ENCODE results near the gene VPS54. TPM values are rescaled to one million over a fixed set of nuclear protein-coding genes. Genes with fewer than 3 reads are reported as not detected.

Gene VPS54
- total and polyA plus RNA-seq, 9 of the 15 experiments (the other 6 are each of a cell fraction or from before 2014, with no cell fraction given): 4.9 to 23.2 (median 13.2) TPM

DNA sequence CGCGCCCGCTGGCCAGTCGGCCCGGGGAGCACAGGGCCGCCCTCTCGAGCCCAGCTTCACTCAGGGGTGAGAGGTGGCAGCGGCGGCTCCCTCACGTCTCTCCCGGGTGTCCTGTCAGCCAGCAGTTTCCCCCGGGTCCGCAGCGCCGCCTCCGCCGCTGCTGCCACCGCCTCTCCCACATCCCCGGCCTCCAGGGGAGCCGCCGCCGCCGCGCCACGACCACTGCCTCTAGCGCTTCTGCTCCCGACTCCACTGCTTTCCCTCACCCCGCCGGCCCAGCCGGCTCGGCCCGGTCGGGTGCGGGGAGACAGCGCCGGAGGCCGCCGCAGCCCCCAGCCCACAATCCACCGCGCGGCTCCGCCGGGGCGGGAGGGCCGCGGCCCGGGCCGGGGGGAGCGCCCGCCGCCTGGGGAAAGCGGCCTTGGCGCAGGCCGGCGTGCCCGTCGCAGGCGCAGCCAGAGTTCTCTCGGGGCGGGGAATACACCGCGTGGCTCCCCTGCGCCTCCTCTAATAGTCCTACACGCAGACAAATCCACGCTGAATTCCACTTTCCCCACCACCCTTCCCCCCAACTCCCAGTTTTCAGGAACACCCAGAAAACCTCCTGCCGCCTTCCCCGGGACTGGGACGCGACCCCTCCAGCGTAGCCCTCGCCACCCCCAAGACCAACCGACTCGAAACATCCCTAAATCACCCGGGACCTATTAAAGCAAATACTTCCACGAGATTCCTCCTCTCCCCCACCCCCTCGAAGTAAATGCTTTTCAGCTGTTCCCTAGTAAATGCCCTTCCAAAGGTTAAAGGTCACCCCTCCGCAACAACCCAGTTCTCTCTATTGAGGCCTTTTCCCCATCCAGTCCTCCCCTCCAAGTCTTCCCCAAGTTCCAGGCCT lies at the start of gene VPS54 (continued):
- 0 out of 4 replicates have a peak, but pooled peaks of 1 of the 2 experiments have one; percentile 21 for TF ChIP-seq ZNF318 (IDR thresholded peaks at IDR 0.05; ENCODE audit: borderline replicate concordance in 1 of 2, low read depth in 1 of 2)

Measured in K562 (cell line).